Lung (tissue), 12 donors: Measurements from ENCODE around the gene AGMO. TPM values are rescaled to one million over a fixed set of nuclear protein-coding genes. Genes with fewer than 3 reads are reported as not detected.

Experiments used
- ATAC-seq: fragments of 200-7000 bp; cut with Tn5 transposase; one replicate; pipeline ENCODE4 v1.9.1; 2020; ENCODE audit warnings: moderate number of reproducible peaks; ENCODE audit not compliant: insufficient read depth, low FRiP score
- DNase-seq, 3 donors: peaks; one replicate each; pipeline ENCODE4 v3.0.0-alpha.2; 2013 to 2017
- H3K27ac ChIP-seq, 2 donors: one replicate each; pipeline ENCODE4 v1.5.1; 2013; ENCODE audit warnings: mild to moderate bottlenecking in 2 of 2, moderate library complexity in 2 of 2, control low read depth in 1 of 2, inconsistent platforms in 1 of 2, low read depth in 1 of 2, low read length in 1 of 2
- H3K27me3 ChIP-seq, 3 donors: one replicate each; pipeline ENCODE4 v1.5.1; 2013; ENCODE audit warnings: low read length in 2 of 3; ENCODE audit not compliant: control insufficient read depth in 3 of 3, insufficient read depth in 3 of 3
- H3K36me3 ChIP-seq, 4 donors: one replicate each; pipeline ENCODE4 v1.5.1; 2013; ENCODE audit warnings: low read length in 4 of 4, mild to moderate bottlenecking in 1 of 4, moderate library complexity in 1 of 4; ENCODE audit not compliant: control insufficient read depth in 4 of 4, insufficient read depth in 4 of 4
- H3K4me1 ChIP-seq, 5 donors: one replicate each; pipeline ENCODE4 v1.5.1; 2013; ENCODE audit warnings: low read length in 5 of 5, mild to moderate bottlenecking in 2 of 5, moderate library complexity in 1 of 5; ENCODE audit not compliant: control insufficient read depth in 5 of 5, insufficient read depth in 5 of 5
- H3K4me3 ChIP-seq: one replicate; pipeline ENCODE4 v1.5.1; 2013; ENCODE audit warnings: mild to moderate bottlenecking, control low read depth, moderate library complexity
- H3K9ac ChIP-seq, 2 donors: one replicate each; pipeline ENCODE4 v1.5.1; 2013; ENCODE audit warnings: low read length in 2 of 2, control low read depth in 1 of 2; ENCODE audit not compliant: insufficient read depth in 1 of 2
- H3K9me3 ChIP-seq, 4 donors: one replicate each; pipeline ENCODE4 v1.5.1; 2013; ENCODE audit warnings: low read length in 3 of 4, mild to moderate bottlenecking in 1 of 4, moderate library complexity in 1 of 4; ENCODE audit not compliant: control insufficient read depth in 4 of 4, insufficient read depth in 3 of 4
- WGBS, 2 donors: extraction: QIAGEN DNeasy Blood & Tissue Kit; methylation state at CpG; one replicate each; pipeline ENCODE4 v1.1.7; 2013; 5-methylcytosine and 5-hydroxymethylcytosine counted together
- polyA plus RNA-seq, 2 donors: library from polyadenylated mRNA; stranded (reverse); fragments of 200-250 nt; gene quantifications; one replicate each; pipeline ENCODE4 v1.2.1, GENCODE V29; 2013
- total RNA-seq, 2 donors: library from RNA; depleted of rRNA in 1 of 2; stranded (reverse); fragments of >200 nt in 1 of 2; gene quantifications; one replicate each; pipeline ENCODE4 v1.2.1, GENCODE V29; 2014 to 2021
- TF ChIP-seq, protein P1 (sequence below): IDR thresholded peaks from 2 replicates; pipeline ENCODE4 v1.5.1; 2012; ENCODE audit warnings: mild to moderate bottlenecking; ENCODE audit errors: control extremely low read depth, extremely low read depth
- donor health status: control.
- donor health status: control.
- donor health status: Bipolar disorder and iron deficiency.
- donor health status: healthy.
- donor health status: DM: yes; HTN: yes; CAD: no.

AGMO gene
- total and polyA plus RNA-seq, 4 donors = 0.03 to 0.74 (median 0.11) TPM

DNA sequence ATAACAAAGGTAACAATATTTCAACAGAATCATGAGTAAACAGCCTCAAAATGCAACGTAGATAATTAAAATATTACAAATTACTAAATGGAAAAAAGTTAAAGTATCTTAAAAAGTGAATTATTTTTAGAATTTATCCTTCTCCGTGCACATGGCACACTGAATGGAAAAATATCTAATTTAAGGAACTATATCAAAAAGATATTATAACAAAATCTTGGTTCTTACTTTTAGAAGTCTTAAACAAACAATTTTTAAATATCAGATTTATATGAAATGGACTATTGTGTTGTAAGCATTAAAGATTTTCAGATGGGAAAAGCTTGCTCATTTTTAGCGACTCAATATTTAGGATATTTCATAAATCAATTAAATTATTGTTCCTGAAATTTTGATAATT lies 72.0 kb downstream of the AGMO start:
- H3K4me3 ChIP-seq = no peak overlapping the region
- DNase-seq = no peak
- ATAC-seq = no peak
- no peaks in the 10 kb centered on the region for H3K27me3 ChIP-seq
- peaks cover 0 to 41% (median 3%) of the 10 kb centered on the region in 5 donors for H3K4me1 ChIP-seq
- 74 to 85% methylated on average over 3 of the region's 3 CpGs for WGBS, 2 donors
- H3K36me3 ChIP-seq = no peaks in the 10 kb centered on the region
- H3K9ac ChIP-seq = no peak overlapping the region
- H3K9me3 ChIP-seq = no peaks in the 10 kb centered on the region
- TF ChIP-seq, protein P1, sequence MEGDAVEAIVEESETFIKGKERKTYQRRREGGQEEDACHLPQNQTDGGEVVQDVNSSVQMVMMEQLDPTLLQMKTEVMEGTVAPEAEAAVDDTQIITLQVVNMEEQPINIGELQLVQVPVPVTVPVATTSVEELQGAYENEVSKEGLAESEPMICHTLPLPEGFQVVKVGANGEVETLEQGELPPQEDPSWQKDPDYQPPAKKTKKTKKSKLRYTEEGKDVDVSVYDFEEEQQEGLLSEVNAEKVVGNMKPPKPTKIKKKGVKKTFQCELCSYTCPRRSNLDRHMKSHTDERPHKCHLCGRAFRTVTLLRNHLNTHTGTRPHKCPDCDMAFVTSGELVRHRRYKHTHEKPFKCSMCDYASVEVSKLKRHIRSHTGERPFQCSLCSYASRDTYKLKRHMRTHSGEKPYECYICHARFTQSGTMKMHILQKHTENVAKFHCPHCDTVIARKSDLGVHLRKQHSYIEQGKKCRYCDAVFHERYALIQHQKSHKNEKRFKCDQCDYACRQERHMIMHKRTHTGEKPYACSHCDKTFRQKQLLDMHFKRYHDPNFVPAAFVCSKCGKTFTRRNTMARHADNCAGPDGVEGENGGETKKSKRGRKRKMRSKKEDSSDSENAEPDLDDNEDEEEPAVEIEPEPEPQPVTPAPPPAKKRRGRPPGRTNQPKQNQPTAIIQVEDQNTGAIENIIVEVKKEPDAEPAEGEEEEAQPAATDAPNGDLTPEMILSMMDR = no peak
- no peak overlapping the region for H3K27ac ChIP-seq

DNA sequence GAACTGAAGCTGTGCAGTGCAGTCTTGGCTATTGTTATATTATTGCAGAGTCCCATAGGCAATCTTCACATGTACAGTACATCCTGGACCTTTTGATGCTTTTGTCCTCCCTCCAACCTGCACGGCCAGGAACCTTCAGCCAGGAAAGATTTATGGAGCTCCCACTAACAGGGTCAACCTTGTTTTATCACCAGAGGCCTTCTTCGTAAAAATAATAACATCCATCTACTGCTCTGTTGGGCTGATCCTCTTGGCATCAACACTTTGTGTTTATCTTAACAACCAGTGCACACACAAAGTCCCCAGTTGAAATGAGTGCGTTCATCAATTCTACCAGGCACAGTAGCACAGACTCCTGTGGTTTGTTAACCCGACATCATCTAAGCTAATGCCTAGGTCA lies 72.4 kb downstream of the AGMO start:
- ATAC-seq = no peak
- Histone ChIP-seq H3K36me3 (no peaks in the 10 kb centered on the region), H3K9me3 (no peaks in the 10 kb centered on the region), H3K27ac (no peak overlapping the region), H3K9ac (no peak overlapping the region), H3K4me1 (peaks cover 0 to 36% (median 3%) of the 10 kb centered on the region in 5 donors), H3K27me3 (no peaks in the 10 kb centered on the region), H3K4me3 (no peak overlapping the region)
- DNase-seq = peak in 2 of 3 donors; percentile 23 to 32
- TF ChIP-seq, protein P1 = no peak
- 52 to 72% methylated on average over 4 of the region's 4 CpGs for WGBS, 2 donors

DNA sequence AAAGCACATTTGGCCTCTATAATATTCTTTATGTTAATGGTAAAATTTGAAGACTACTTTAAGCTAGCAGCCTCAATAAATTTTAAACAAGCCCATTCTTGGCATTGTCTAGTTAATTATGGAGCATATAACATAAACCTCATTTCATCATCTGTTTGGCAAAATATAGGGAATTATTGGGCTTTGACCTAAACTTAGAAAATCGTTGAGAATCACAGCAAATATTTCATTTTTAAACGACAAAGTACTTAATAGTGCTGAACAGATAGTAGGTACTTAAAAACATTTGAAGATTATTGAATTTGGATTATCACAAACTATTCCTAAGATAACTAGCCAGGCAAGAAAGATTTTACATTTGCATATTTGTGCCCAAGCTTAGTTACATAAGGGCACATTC lies 73.4 kb downstream of the AGMO start:
- Histone ChIP-seq H3K9me3 (no peaks in the 10 kb centered on the region), H3K36me3 (no peaks in the 10 kb centered on the region), H3K27me3 (no peaks in the 10 kb centered on the region), H3K4me3 (no peak overlapping the region), H3K9ac (no peak overlapping the region), H3K27ac (no peak overlapping the region), H3K4me1 (peaks cover 0 to 35% (median 3%) of the 10 kb centered on the region in 5 donors)
- peak in 2 of 3 donors; percentile 50 to 53 for DNase-seq
- WGBS, 2 donors = 57 to 80% methylated on average over 2 of the region's 2 CpGs
- TF ChIP-seq, protein P1 = no peak
- no peak for ATAC-seq

DNA sequence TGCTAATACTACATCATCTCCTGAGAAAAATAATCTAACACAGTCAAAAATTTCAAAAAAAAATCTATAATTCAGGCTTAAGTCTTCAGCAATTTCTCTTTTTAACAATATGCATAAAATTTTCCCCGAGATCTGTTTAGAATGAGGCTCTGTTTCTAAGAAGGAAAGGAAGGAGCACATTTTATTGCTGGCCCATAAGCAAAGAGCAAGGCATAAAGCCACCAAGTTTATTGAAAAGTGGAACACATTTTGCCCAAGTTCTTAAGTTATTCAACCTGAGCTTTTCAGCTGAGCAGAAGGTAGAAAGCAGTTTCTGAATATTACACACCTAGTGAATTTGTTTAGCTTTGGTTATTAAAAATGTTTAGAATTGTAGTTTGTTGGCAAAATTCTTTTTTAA lies 73.9 kb downstream of the AGMO start:
- H3K36me3 ChIP-seq = no peaks in the 10 kb centered on the region
- 83 to 92% methylated on average over 1 of the region's 1 CpG for WGBS, 2 donors
- no peak overlapping the region for H3K27ac ChIP-seq
- no peaks in the 10 kb centered on the region for H3K27me3 ChIP-seq
- H3K4me1 ChIP-seq = peaks cover 0 to 35% (median 3%) of the 10 kb centered on the region in 5 donors
- TF ChIP-seq, protein P1 = no peak
- DNase-seq (peak in 1 of 3 donors; percentile 25), ATAC-seq (no peak)
- no peaks in the 10 kb centered on the region for H3K9me3 ChIP-seq
- H3K4me3 ChIP-seq = no peak overlapping the region
- no peak overlapping the region for H3K9ac ChIP-seq
